ENCODE measurements around the gene MYO3B. TPM values are rescaled to one million over a fixed set of nuclear protein-coding genes. Genes with fewer than 3 reads are reported as not detected.

Gene MYO3B
- total and polyA plus RNA-seq, 2 of the 8 experiments (the other 6 are each of a cell fraction or from before 2014, with no cell fraction given), result 0.17 to 0.19 TPM

DNA sequence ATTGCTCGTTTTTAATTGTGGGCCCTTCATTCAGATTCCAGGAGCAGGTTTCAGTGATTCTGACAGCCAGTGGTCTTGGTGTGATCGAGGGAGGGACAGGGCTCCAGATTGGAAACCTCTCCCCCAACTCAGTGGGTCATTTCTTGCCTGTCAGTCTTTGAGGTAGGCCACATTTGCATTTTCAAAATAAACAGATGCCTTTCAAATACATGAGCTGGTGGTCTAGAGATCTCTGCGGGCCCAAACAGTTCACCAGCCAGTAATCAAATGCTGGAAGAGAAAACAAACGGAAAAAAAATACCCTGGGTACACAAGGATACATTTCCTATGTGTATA lies 326.8 kb downstream of the MYO3B start:
- no peak overlapping the region for H4K5ac ChIP-seq (ENCODE audit: insufficient read length, low read depth, low read length)
- no peak for DNase-seq (ENCODE audit: low read depth in 1 of 2, low spot score in 2 of 2)
- no peaks in the 10 kb centered on the region for H3K79me1 ChIP-seq (ENCODE audit: low read depth, low read length)
- no peak for FAIRE-seq
- H3K27ac ChIP-seq (ENCODE audit: low read depth, low read length), result no peak overlapping the region
- H4K20me1 ChIP-seq (replicated peaks in 1 of 2; ENCODE audit: control insufficient read depth in 1 of 2, insufficient read depth in 2 of 2, low read length in 2 of 2), result no peaks in the 10 kb centered on the region
- H2BK120ac ChIP-seq (replicated peaks; ENCODE audit: low read depth, low read length), result no peak overlapping the region
- H3K9ac ChIP-seq (replicated peaks in 1 of 4; ENCODE audit: extremely low read depth in 1 of 4, low read depth in 3 of 4, low read length in 3 of 4), result no peak overlapping the region
- H3K4me2 ChIP-seq (ENCODE audit: insufficient read depth in 1 of 2, low read depth in 2 of 2, low read length in 2 of 2), result peak overlapping the region; percentile 2 to 26; a peak in 3 of 4 replicates
- no peak overlapping the region for H3K4ac ChIP-seq (replicated peaks; ENCODE audit: insufficient read length, low read depth, low read length)
- peak overlapping the region in 1 of 4 experiments; percentile 11; a peak in 1 of 8 replicates for H3K4me3 ChIP-seq (ENCODE audit: extremely low read depth in 1 of 4, insufficient read depth in 2 of 4, low read depth in 3 of 4, low read length in 4 of 4)
- H2AK5ac ChIP-seq (ENCODE audit: low read depth, low read length), result no peak overlapping the region
- H4K8ac ChIP-seq (ENCODE audit: extremely low read depth, insufficient read depth, low read length), result no peak overlapping the region
- 47% methylated on average over 4 of the region's 4 CpGs; no CpG with 5 or more reads in 1 of the 2 experiments for WGBS, 2 experiments (ENCODE audit: extremely low coverage in 1 of 2, insufficient coverage in 1 of 2, insufficient read length in 1 of 2, insufficient replicate concordance in 2 of 2, low coverage in 1 of 2, low lambda C conversion rate in 2 of 2, missing lambda C conversion rate in 1 of 2)
- H3K56ac ChIP-seq (replicated peaks; ENCODE audit: insufficient read length, low read depth, low read length), result no peak overlapping the region
- peaks cover 9 to 33% (median 31%) of the 10 kb centered on the region in 4 experiments; a peak in 6 of 7 replicates for H3K4me1 ChIP-seq (replicated peaks in 1 of 4; ENCODE audit: control insufficient read depth in 3 of 4, insufficient read depth in 4 of 4, low read length in 3 of 4)
- 0 out of 2 replicates have a peak overlapping the region, but pooled peaks have one; percentile 26 for H2BK20ac ChIP-seq (ENCODE audit: low read length)
- ChIA-PET CTCF (ENCODE audit: partially characterized antibody) (interaction anchor here (1.2 kb wide), 1 partner anchor 306 kb away, joined by 4 read pairs; no protein-coding TSS in a partner anchor), POLR2A (ENCODE audit: partially characterized antibody) (no interaction called here)
- H4K91ac ChIP-seq (replicated peaks; ENCODE audit: insufficient read length, low read length), result no peak overlapping the region
- no peaks in the 10 kb centered on the region for H3K79me2 ChIP-seq (ENCODE audit: control insufficient read depth in 1 of 2, insufficient read depth in 2 of 2, low read length in 2 of 2)
- TF ChIP-seq TEAD4 (IDR thresholded peaks at IDR 0.05; ENCODE audit: low read depth, low read length), result no peak
- no peak for TF ChIP-seq SAP30 (IDR thresholded peaks at IDR 0.05; ENCODE audit: insufficient read depth, insufficient replicate concordance, low read length)
- no peak for TF ChIP-seq SIRT6 (IDR thresholded peaks at IDR 0.05; ENCODE audit: low read length)
- TF ChIP-seq TAF1 (IDR thresholded peaks at IDR 0.05; ENCODE audit: low read depth, low read length), result no peak
- no peak for TF ChIP-seq SUZ12 (IDR thresholded peaks at IDR 0.05; ENCODE audit: low read length)
- no peak for TF ChIP-seq HDAC2 (IDR thresholded peaks at IDR 0.05; ENCODE audit: borderline replicate concordance in 1 of 2, low read depth in 2 of 2, low read length in 2 of 2)
- no peak for TF ChIP-seq YY1 (IDR thresholded peaks at IDR 0.05; ENCODE audit: low read depth, low read length)
- H3K27me3 ChIP-seq (replicated peaks in 1 of 4; ENCODE audit: control insufficient read depth in 3 of 4, extremely low read depth in 1 of 4, insufficient read depth in 3 of 4, low read length in 3 of 4), result peaks cover 0 to 5% (median 1%) of the 10 kb centered on the region in 4 experiments; a peak in 3 of 7 replicates
- H3K36me3 ChIP-seq (ENCODE audit: control insufficient read depth in 2 of 4, insufficient read depth in 4 of 4, low read length in 3 of 4), result no peaks in the 10 kb centered on the region
- no peak overlapping the region for H2AFZ ChIP-seq (ENCODE audit: low read length)
- no peaks in the 10 kb centered on the region for H3K23me2 ChIP-seq (ENCODE audit: low read depth, low read length)
- H3K18ac ChIP-seq (ENCODE audit: extremely low read depth, low read length), result no peak overlapping the region
- no peaks in the 10 kb centered on the region for H3K9me3 ChIP-seq (ENCODE audit: insufficient read depth in 2 of 2, low read depth in 1 of 2, low read length in 1 of 2)
- H2BK5ac ChIP-seq (ENCODE audit: low read depth, low read length), result peak overlapping the region; percentile 81; the same call in 1 of the 2 replicates
- H3K14ac ChIP-seq (ENCODE audit: insufficient read length), result no peak overlapping the region
- H2BK15ac ChIP-seq (ENCODE audit: low read length), result no peak overlapping the region
- H3K23ac ChIP-seq (ENCODE audit: insufficient read length), result no peak overlapping the region
- peak overlapping the region; percentile 42; the same call in 1 of the 2 replicates for H2BK12ac ChIP-seq (ENCODE audit: low read depth, low read length)
